PC-3 (cell line): ENCODE measurements around the gene LIPC. TPM values are rescaled to one million over a fixed set of nuclear protein-coding genes. Genes with fewer than 3 reads are reported as not detected.

ENCODE experiments used
- ATAC-seq: fragments of 200-7000 bp; cut with Tn5 transposase; 2 replicates; pipeline ENCODE4 v1.9.1; 2020; ENCODE audit warnings: mild to moderate bottlenecking, moderate library complexity
- BruUV-seq: library from RNA; stranded (reverse); fragments of 400-500 nt; replicated peaks from 2 replicates; lab custom pipeline; 2021; lab: Mats Ljungman, UMichigan
- CTCF ChIA-PET: fragments of 300-600 bp; sonication (Branson Sonifier 250); formaldehyde crosslinking; loops from one replicate; lab custom pipeline; 2022; ENCODE audit warnings: antibody characterized with exemption; lab: Charles Lee
- POLR2A ChIA-PET: fragments of 300-600 bp; sonication (Branson Sonifier 250); formaldehyde crosslinking; loops from one replicate; lab custom pipeline; 2022; ENCODE audit warnings: antibody characterized with exemption; ENCODE audit not compliant: unreplicated experiment; lab: Charles Lee
- DNase-seq: peaks from one replicate; pipeline ENCODE4 v3.0.0-alpha.2; 2015
- H2AFZ ChIP-seq: fragments of 300-600 bp; sonication (generic); 2 replicates; pipeline ENCODE4 v1.6.0; 2016; ENCODE audit warnings: antibody characterized with exemption, low read length
- H3F3A ChIP-seq: fragments of 300-600 bp; sonication (generic); one replicate; pipeline ENCODE4 v1.6.0; 2017; ENCODE audit warnings: antibody characterized with exemption, low read length, control low read depth, mild to moderate bottlenecking; ENCODE audit not compliant: unreplicated experiment
- H3K27ac ChIP-seq: fragments of 300-600 bp; sonication (generic); 2 replicates; pipeline ENCODE4 v1.5.1; 2016; ENCODE audit warnings: mild to moderate bottlenecking, low read length
- H3K27me3 ChIP-seq: fragments of 300-600 bp; sonication (generic); 2 replicates; pipeline ENCODE4 v1.6.1; 2016; ENCODE audit warnings: low read length, mixed read lengths
- H3K36me3 ChIP-seq: fragments of 300-600 bp; sonication (generic); 2 replicates; pipeline ENCODE4 v1.6.1; 2016; ENCODE audit warnings: low read depth, mixed run types, low read length, mixed read lengths
- H3K4me1 ChIP-seq: fragments of 300-600 bp; sonication (generic); 2 replicates; pipeline ENCODE4 v1.5.1; 2016; ENCODE audit warnings: low read length; ENCODE audit not compliant: insufficient read depth
- H3K4me2 ChIP-seq: fragments of 300-600 bp; sonication (generic); 2 replicates; pipeline ENCODE4 v1.6.0; 2016; ENCODE audit warnings: low read length
- H3K4me3 ChIP-seq: fragments of 300-600 bp; sonication (generic); 2 replicates; pipeline ENCODE4 v1.5.1; 2016; ENCODE audit warnings: mild to moderate bottlenecking, low read length, mixed read lengths
- H3K79me2 ChIP-seq: fragments of 300-600 bp; sonication (generic); 2 replicates; pipeline ENCODE4 v1.6.1; 2017; ENCODE audit warnings: low read length, mixed read lengths
- H3K9ac ChIP-seq: fragments of 300-600 bp; sonication (generic); 2 replicates; pipeline ENCODE4 v1.6.0; 2016; ENCODE audit warnings: mild to moderate bottlenecking, low read length
- H3K9me2 ChIP-seq: fragments of 300-600 bp; sonication (generic); replicated peaks from 2 replicates; pipeline ENCODE4 v1.6.1; 2016; ENCODE audit warnings: mixed run types, low read length, mixed read lengths
- H3K9me3 ChIP-seq: fragments of 300-600 bp; sonication (generic); 2 replicates; pipeline ENCODE4 v1.6.1; 2016; ENCODE audit warnings: low read length, mixed read lengths
- H4K20me1 ChIP-seq: fragments of 300-600 bp; sonication (generic); 2 replicates; pipeline ENCODE4 v1.6.1; 2016; ENCODE audit warnings: low read length, mixed read lengths
- EZH2 ChIP-seq: fragments of 300-600 bp; sonication (generic); IDR thresholded peaks from one replicate; pipeline ENCODE4 v1.6.1; 2017; ENCODE audit warnings: antibody characterized with exemption, mild to moderate bottlenecking, low read length; ENCODE audit not compliant: unreplicated experiment
- EZH2phosphoT487 ChIP-seq: fragments of 300-600 bp; sonication (generic); IDR thresholded peaks from 2 replicates; pipeline ENCODE4 v1.6.1; 2018; ENCODE audit warnings: mild to moderate bottlenecking, antibody characterized with exemption, low read length, borderline replicate concordance
- intact Hi-C: fragments of 100-400 bp; cut with micrococcal nuclease; formaldehyde crosslinking; loops from 2 replicates; pipeline ENCODE4 v1.9.0; 2023
- total RNA-seq: library from RNA; depleted of rRNA; stranded (reverse); fragments of >200 nt; gene quantifications from 2 replicates; pipeline ENCODE4 v1.2.3, GENCODE V29; 2014
- TF ChIP-seq, protein P1 (sequence below): fragments of 300-600 bp; sonication (generic); conservative IDR thresholded peaks from 2 replicates; pipeline ENCODE4 v1.5.1; 2017; ENCODE audit warnings: antibody characterized with exemption, low read depth, mild to moderate bottlenecking, low read length

Gene LIPC
- total RNA-seq, 1 experiment from 2014 or later = not detected

- ATAC-seq (no peak), DNase-seq (no peak)
- Histone ChIP-seq H3K4me2 (no peak overlapping the region), H3K27me3 (no peaks in the 10 kb centered on the region), H3K9ac (no peak overlapping the region), H2AFZ (no peak overlapping the region), H3K4me1 (no peaks in the 10 kb centered on the region), H3K4me3 (no peak overlapping the region), H3K9me3 (no peaks in the 10 kb centered on the region), H3F3A (no peaks in the 10 kb centered on the region), H3K27ac (no peak overlapping the region), H3K36me3 (no peaks in the 10 kb centered on the region), H4K20me1 (no peaks in the 10 kb centered on the region), H3K9me2 (no peaks in the 10 kb centered on the region), H3K79me2 (no peaks in the 10 kb centered on the region)
- no TSS peak for BruUV-seq
- intact Hi-C loops = no loop called here
- TF ChIP-seq EZH2phosphoT487 (no peak), EZH2 (no peak)
- TF ChIP-seq, protein P1, sequence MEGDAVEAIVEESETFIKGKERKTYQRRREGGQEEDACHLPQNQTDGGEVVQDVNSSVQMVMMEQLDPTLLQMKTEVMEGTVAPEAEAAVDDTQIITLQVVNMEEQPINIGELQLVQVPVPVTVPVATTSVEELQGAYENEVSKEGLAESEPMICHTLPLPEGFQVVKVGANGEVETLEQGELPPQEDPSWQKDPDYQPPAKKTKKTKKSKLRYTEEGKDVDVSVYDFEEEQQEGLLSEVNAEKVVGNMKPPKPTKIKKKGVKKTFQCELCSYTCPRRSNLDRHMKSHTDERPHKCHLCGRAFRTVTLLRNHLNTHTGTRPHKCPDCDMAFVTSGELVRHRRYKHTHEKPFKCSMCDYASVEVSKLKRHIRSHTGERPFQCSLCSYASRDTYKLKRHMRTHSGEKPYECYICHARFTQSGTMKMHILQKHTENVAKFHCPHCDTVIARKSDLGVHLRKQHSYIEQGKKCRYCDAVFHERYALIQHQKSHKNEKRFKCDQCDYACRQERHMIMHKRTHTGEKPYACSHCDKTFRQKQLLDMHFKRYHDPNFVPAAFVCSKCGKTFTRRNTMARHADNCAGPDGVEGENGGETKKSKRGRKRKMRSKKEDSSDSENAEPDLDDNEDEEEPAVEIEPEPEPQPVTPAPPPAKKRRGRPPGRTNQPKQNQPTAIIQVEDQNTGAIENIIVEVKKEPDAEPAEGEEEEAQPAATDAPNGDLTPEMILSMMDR = no peak
- CTCF ChIA-PET = no interaction called here
- POLR2A ChIA-PET = no interaction called here
These were observed 11.2 kb upstream of the LIPC start for GRCh38 chr15:58420579-58421043.

DNA sequence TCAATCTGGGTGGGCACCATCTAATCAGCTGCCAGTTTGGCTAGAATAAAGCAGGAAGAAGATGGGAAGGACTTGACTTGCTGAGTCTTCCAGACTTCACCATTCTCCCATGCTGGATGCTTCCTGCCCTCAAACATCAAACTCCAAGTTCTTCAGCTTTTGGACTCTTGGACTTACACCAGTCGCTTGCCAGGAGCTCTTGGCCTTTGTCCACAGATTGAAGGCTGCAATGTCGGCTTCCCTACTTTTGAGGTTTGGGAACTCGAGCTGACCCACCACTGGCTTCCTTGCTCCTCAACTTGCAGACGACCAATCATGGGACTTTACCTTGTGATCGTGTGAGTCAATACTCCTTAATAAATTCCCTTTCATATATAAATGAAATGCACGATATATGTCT lies 8.6 kb upstream of the LIPC start:
- POLR2A ChIA-PET = no interaction called here
- H3K4me2 ChIP-seq = no peak overlapping the region
- H3K27me3 ChIP-seq = no peaks in the 10 kb centered on the region
- H3K9me3 ChIP-seq = no peaks in the 10 kb centered on the region
- no peaks in the 10 kb centered on the region for H4K20me1 ChIP-seq
- H3K4me3 ChIP-seq = no peak overlapping the region
- no peaks in the 10 kb centered on the region for H3K9me2 ChIP-seq
- intact Hi-C loops = no loop called here
- CTCF ChIA-PET = no interaction called here
- no peak for ATAC-seq
- H3K79me2 ChIP-seq = no peaks in the 10 kb centered on the region
- H2AFZ ChIP-seq = no peak overlapping the region
- no peak overlapping the region for H3K27ac ChIP-seq
- H3K36me3 ChIP-seq = no peaks in the 10 kb centered on the region
- no peak for TF ChIP-seq EZH2phosphoT487
- TF ChIP-seq, protein P1 = no peak
- TF ChIP-seq EZH2 = no peak
- DNase-seq = no peak
- H3K9ac ChIP-seq = no peak overlapping the region
- no peaks in the 10 kb centered on the region for H3F3A ChIP-seq
- BruUV-seq = no TSS peak
- H3K4me1 ChIP-seq = no peaks in the 10 kb centered on the region

GRCh38 chr15:58423831-58424608 lies 7.8 kb upstream of the LIPC start:
- intact Hi-C loops = no loop called here
- ChIA-PET POLR2A (no interaction called here), CTCF (no interaction called here)
- Histone ChIP-seq H3K27me3 (no peaks in the 10 kb centered on the region), H3K27ac (no peak overlapping the region), H3K4me2 (no peak overlapping the region), H3K9me2 (no peaks in the 10 kb centered on the region), H3K36me3 (no peaks in the 10 kb centered on the region), H3K4me1 (no peaks in the 10 kb centered on the region), H3K4me3 (no peak overlapping the region), H2AFZ (no peak overlapping the region), H3K9me3 (no peaks in the 10 kb centered on the region), H3K79me2 (no peaks in the 10 kb centered on the region), H4K20me1 (no peaks in the 10 kb centered on the region), H3K9ac (no peak overlapping the region), H3F3A (no peaks in the 10 kb centered on the region)
- BruUV-seq = no TSS peak
- TF ChIP-seq EZH2phosphoT487 (no peak), EZH2 (no peak)
- TF ChIP-seq, protein P1 = no peak
- no peak for DNase-seq
- ATAC-seq = no peak
